Hematopoietic multipotent progenitor cell (in vitro differentiated cells): ENCODE results near the gene DRD2. TPM values are rescaled to one million over a fixed set of nuclear protein-coding genes. Genes with fewer than 3 reads are reported as not detected.

Experiments
- DNase-seq, 3 donors: peaks; one replicate each; pipeline ENCODE4 v3.0.0-alpha.2; 2011 to 2015; ENCODE audit warnings: low read depth in 2 of 3, low spot score in 2 of 3
- total RNA-seq: library from RNA; depleted of rRNA; stranded (reverse); fragments of >200 nt; gene quantifications from one replicate; pipeline ENCODE4 v1.2.3, GENCODE V29; 2012

The DRD2 gene
- total RNA-seq, 1 donor: not detected

- no peak for DNase-seq
These were observed 12.4 kb upstream of the DRD2 start for GRCh38 chr11:113487622-113488021.

GRCh38 chr11:113484223-113484622 lies 9.0 kb upstream of the DRD2 start:
- DNase-seq: no peak

GRCh38 chr11:113481672-113482071 lies 6.5 kb upstream of the DRD2 start:
- no peak for DNase-seq

GRCh38 chr11:113481226-113481625 lies 6.0 kb upstream of the DRD2 start:
- no peak for DNase-seq

- DNase-seq: no peak
These were observed 2.1 kb upstream of the DRD2 start for GRCh38 chr11:113477321-113477720.

GRCh38 chr11:113476553-113476952 lies 1.4 kb upstream of the DRD2 start:
- no peak for DNase-seq

- peak; percentile 3 to 90 (median 77) for DNase-seq
These were observed 637 bp downstream of the DRD2 start for GRCh38 chr11:113474362-113475159.

GRCh38 chr11:113473983-113474361 lies 1.2 kb downstream of the DRD2 start:
- no peak for DNase-seq

- no peak for DNase-seq
These were observed 2.7 kb downstream of the DRD2 start for GRCh38 chr11:113472471-113472870.

- DNase-seq: no peak
These were observed 5.0 kb downstream of the DRD2 start for GRCh38 chr11:113470233-113470632.

GRCh38 chr11:113468726-113469345 lies 6.4 kb downstream of the DRD2 start:
- no peak for DNase-seq

GRCh38 chr11:113467545-113467944 lies 7.7 kb downstream of the DRD2 start:
- no peak for DNase-seq

GRCh38 chr11:113465786-113466185 lies 9.4 kb downstream of the DRD2 start:
- no peak for DNase-seq

GRCh38 chr11:113464416-113464815 lies 10.8 kb downstream of the DRD2 start:
- no peak for DNase-seq

- no peak for DNase-seq
These were observed 12.4 kb downstream of the DRD2 start for GRCh38 chr11:113462830-113463229.

GRCh38 chr11:113461639-113462038 lies 13.6 kb downstream of the DRD2 start:
- DNase-seq: no peak

GRCh38 chr11:113460469-113460868 lies 14.7 kb downstream of the DRD2 start:
- DNase-seq: no peak

- no peak for DNase-seq
These were observed 17.0 kb downstream of the DRD2 start for GRCh38 chr11:113458189-113458588.

- no peak for DNase-seq
These were observed 17.4 kb downstream of the DRD2 start for GRCh38 chr11:113457784-113458183.

GRCh38 chr11:113454455-113454854 lies 20.7 kb downstream of the DRD2 start:
- no peak for DNase-seq

GRCh38 chr11:113449743-113450142 lies 25.5 kb downstream of the DRD2 start:
- no peak for DNase-seq

- DNase-seq: no peak
These were observed 26.9 kb downstream of the DRD2 start for GRCh38 chr11:113448316-113448677.
